Measurements from ENCODE around the gene ALOX15. TPM values are rescaled to one million over a fixed set of nuclear protein-coding genes. Genes with fewer than 3 reads are reported as not detected.
"Not testable (repeated sequence)": the region's sequence is repeated elsewhere in the genome, so short reads cannot be mapped to it uniquely, and the experiment has no call there.

The ALOX15 gene
- total RNA-seq, 2 experiments from 2014 or later = not detected

DNA sequence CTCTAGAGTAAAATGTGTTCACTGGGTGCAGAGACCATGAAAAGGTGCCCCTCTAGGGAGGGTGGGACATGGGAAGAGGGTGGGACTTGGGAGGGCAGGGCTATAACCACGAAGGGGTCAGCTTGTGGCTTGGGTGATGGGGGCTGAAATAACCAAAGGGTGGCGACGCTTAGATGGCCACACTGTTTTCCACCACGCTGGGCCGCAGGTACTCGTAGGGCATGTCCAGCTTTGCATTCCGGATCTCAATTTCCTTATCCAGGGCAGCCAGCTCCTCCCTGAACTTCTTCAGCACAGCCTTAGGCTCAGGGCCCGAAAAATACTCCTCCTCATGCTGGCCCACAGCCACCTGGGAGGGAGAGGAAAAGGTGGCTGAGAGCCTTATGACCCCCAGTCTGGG, 10.0 kb downstream of the ALOX15 start:
- ChIA-PET CTCF (interaction anchor here (1.7 kb wide), 1 partner anchor 65 kb away, joined by 5 read pairs; no protein-coding TSS in a partner anchor), POLR2A (interaction anchor here (1.1 kb wide), 1 partner anchor 44 kb away, joined by 3 read pairs; no protein-coding TSS in a partner anchor)
- intact Hi-C loops (cut with micrococcal nuclease) = no loop called here

DNA sequence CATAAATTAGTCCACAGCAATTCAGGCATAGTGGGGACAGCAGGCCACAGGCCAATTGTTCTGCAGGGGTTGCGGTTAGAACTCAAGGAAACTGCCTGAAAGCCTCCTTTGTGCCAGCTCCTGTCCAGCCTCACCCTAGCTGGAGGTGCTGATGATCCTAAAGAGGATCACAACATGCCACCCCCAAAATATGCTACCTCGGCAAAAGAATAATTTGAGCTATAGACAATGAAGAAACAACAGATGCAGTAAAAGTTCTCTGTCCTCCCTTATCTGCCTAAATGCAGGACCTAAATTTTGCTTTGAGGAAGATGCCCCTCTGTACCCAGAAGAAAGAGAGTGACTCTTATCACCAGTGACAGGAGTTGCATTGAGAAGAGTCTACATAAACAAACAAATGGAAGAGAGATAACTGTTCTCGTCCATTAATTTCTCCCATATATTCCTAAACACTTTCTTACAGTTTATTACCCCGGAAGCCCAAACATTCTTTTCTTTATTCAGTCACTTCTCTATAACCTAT, 14.7 kb downstream of the ALOX15 start:
- H3K4me1 Mint-ChIP-seq (ENCODE audit: low read depth) = no peaks in the 10 kb centered on the region
- no peak for DNase-seq
- no peaks in the 10 kb centered on the region for H3K36me3 Mint-ChIP-seq
- intact Hi-C loops (cut with micrococcal nuclease) = loop anchor here (1.0 to 5.0 kb wide), 2 partner anchors 61 to 204 kb away; no protein-coding TSS in a partner anchor
- H3K27ac Mint-ChIP-seq = no peak overlapping the region
- H3K9me3 Mint-ChIP-seq = no peaks in the 10 kb centered on the region
- H3K27me3 Mint-ChIP-seq = peaks cover 15% of the 10 kb centered on the region
- ChIA-PET POLR2A (no interaction called here), CTCF (interaction anchor here (0.6 to 4.3 kb wide), 10 partner anchors 19 to 207 kb away, joined by 3 to 97 read pairs (median 6); no protein-coding TSS in a partner anchor)
- no peak overlapping the region for H3K4me3 Mint-ChIP-seq

More for the DNA sequence above, 10.0 kb downstream of the ALOX15 start:
- peaks cover 6% of the 10 kb centered on the region for H3K4me1 Mint-ChIP-seq (ENCODE audit: low read depth)
- no peaks in the 10 kb centered on the region for H3K36me3 Mint-ChIP-seq
- H3K27me3 Mint-ChIP-seq = peaks cover 34% of the 10 kb centered on the region
- no peak for DNase-seq
- H3K4me3 Mint-ChIP-seq = no peak overlapping the region
- no peak overlapping the region for H3K27ac Mint-ChIP-seq
- H3K9me3 Mint-ChIP-seq = peaks cover 4% of the 10 kb centered on the region

GRCh38 chr17:4625181-4625617, 16.3 kb downstream of the ALOX15 start:
- no peak for DNase-seq
- Mint-ChIP-seq H3K27me3 (peaks cover 15% of the 10 kb centered on the region), H3K9me3 (no peaks in the 10 kb centered on the region), H3K4me1 (ENCODE audit: low read depth) (no peaks in the 10 kb centered on the region), H3K4me3 (no peak overlapping the region), H3K36me3 (no peaks in the 10 kb centered on the region), H3K27ac (no peak overlapping the region)
- ChIA-PET POLR2A (no interaction called here), CTCF (interaction anchor here (0.6 to 4.3 kb wide), 13 partner anchors 10 to 367 kb away, joined by 3 to 97 read pairs (median 5); no protein-coding TSS in a partner anchor)
- intact Hi-C loops (cut with micrococcal nuclease) = loop anchor here (5.0 kb wide), 1 partner anchor 203 kb away; no protein-coding TSS in a partner anchor

DNA sequence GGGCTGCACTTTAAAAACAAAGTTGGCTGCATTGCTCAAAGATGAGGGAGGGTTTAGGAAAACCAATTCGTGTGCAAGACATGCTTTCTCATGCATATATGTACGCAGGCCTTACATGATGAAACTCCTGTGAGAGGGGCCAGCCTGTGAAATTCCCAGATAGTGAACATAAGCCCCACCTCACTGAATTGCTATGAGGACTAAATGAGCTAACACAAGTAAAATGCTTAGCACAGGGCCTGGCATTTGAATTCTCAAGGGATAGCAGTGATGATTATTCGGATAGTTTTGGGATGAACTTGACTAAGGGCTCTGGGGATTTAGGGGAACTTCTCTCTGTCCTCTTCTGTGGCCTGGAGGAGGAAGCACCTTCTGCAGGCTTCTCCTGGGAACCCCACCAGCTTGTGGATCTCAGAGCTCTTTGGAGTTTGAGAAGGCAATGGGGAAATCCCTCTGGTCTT, 17.0 kb downstream of the ALOX15 start:
- H3K36me3 Mint-ChIP-seq; intact Hi-C loops (cut with micrococcal nuclease); POLR2A ChIA-PET; DNase-seq; H3K27ac Mint-ChIP-seq; H3K4me1 Mint-ChIP-seq (ENCODE audit: low read depth); H3K9me3 Mint-ChIP-seq; H3K4me3 Mint-ChIP-seq: not testable (repeated sequence)
- H3K27me3 Mint-ChIP-seq = peaks cover 15% of the 10 kb centered on the region
- CTCF ChIA-PET = interaction anchor here (1.1 to 4.3 kb wide), 11 partner anchors 9 to 204 kb away, joined by 3 to 97 read pairs (median 5); no protein-coding TSS in a partner anchor

GRCh38 chr17:4623249-4623648, 18.2 kb downstream of the ALOX15 start:
- H3K4me1 Mint-ChIP-seq (ENCODE audit: low read depth) = no peaks in the 10 kb centered on the region
- no peak for DNase-seq
- no peaks in the 10 kb centered on the region for H3K36me3 Mint-ChIP-seq
- no peak overlapping the region for H3K27ac Mint-ChIP-seq
- no peak overlapping the region for H3K4me3 Mint-ChIP-seq
- H3K27me3 Mint-ChIP-seq = peaks cover 15% of the 10 kb centered on the region
- POLR2A ChIA-PET = no interaction called here
- intact Hi-C loops (cut with micrococcal nuclease) = no loop called here
- H3K9me3 Mint-ChIP-seq = no peaks in the 10 kb centered on the region
- CTCF ChIA-PET = interaction anchor here (1.5 to 2.5 kb wide), 3 partner anchors 56 to 202 kb away, joined by 3 to 9 read pairs (median 7); no protein-coding TSS in a partner anchor

DNA sequence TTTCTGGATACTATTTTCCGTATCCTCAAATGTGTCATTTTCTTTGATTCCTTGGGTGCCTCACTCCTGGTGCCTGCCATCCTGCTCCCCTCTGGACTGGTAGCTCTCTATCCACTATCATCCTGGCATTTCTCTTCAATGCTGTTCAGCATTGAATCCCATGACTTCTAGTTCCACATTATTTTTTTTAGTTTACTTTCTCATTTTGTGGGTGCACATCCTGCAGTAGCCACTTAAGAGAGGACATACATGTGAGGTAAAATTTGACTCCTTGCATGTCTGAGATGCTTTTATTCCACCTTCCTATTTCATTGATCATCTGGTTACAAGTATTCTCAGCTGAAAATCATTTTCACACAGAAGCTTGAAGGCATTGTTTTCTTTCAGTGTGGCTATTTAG, 19.1 kb downstream of the ALOX15 start:
- POLR2A ChIA-PET = no interaction called here
- Mint-ChIP-seq H3K36me3 (no peaks in the 10 kb centered on the region), H3K27me3 (peaks cover 14% of the 10 kb centered on the region), H3K9me3 (no peaks in the 10 kb centered on the region), H3K4me1 (ENCODE audit: low read depth) (no peaks in the 10 kb centered on the region), H3K4me3 (no peak overlapping the region), H3K27ac (no peak overlapping the region)
- CTCF ChIA-PET = interaction anchor here (1.5 to 2.5 kb wide), 3 partner anchors 55 to 202 kb away, joined by 3 to 9 read pairs (median 7); no protein-coding TSS in a partner anchor
- intact Hi-C loops (cut with micrococcal nuclease) = no loop called here
- DNase-seq = no peak

DNA sequence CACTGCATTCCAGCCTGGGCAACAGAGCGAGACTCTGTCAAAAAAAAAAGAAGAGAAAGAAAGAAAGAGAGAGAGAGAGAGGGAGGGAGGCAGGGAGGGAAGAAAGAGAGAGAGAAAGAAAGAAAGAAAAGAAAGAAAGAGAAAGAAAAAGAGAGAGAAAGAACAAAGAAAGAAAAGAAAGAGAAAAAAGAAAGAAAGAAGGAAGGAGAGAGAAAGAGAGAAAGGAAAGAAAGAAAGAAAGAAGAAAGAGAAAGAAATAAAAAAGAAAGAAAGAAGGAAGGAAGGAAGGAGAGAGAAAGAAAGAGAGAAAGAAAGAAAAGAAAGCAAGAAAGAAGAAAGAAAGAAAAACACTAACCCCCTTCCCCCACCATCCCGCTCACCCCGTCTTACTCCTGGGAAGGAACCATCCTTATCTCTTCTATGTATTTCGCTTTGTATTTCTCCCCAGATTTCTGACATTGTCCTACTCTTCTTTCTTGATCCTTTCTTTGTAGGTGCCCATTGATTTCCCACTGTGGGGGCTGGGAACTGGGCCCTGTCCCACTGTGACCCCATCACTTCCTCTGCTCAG, 20.9 kb downstream of the ALOX15 start:
- intact Hi-C loops (cut with micrococcal nuclease) = no loop called here
- H3K27me3 Mint-ChIP-seq = peaks cover 5% of the 10 kb centered on the region
- no peak overlapping the region for H3K4me3 Mint-ChIP-seq
- no peak overlapping the region for H3K27ac Mint-ChIP-seq
- H3K9me3 Mint-ChIP-seq = no peaks in the 10 kb centered on the region
- ChIA-PET CTCF (interaction anchor here (2.3 to 2.5 kb wide), 2 partner anchors 54 to 56 kb away, joined by 7 to 9 read pairs; no protein-coding TSS in a partner anchor), POLR2A (no interaction called here)
- H3K4me1 Mint-ChIP-seq (ENCODE audit: low read depth) = no peaks in the 10 kb centered on the region
- no peak for DNase-seq
- H3K36me3 Mint-ChIP-seq = no peaks in the 10 kb centered on the region

- H3K27ac Mint-ChIP-seq = no peak overlapping the region
- H3K4me3 Mint-ChIP-seq = no peak overlapping the region
- ChIA-PET CTCF (interaction anchor here (3.3 kb wide), 1 partner anchor 51 kb away, joined by 20 read pairs; no protein-coding TSS in a partner anchor), POLR2A (no interaction called here)
- intact Hi-C loops (cut with micrococcal nuclease) = no loop called here
- H3K27me3 Mint-ChIP-seq = peaks cover 5% of the 10 kb centered on the region
- no peaks in the 10 kb centered on the region for H3K9me3 Mint-ChIP-seq
- H3K36me3 Mint-ChIP-seq = no peaks in the 10 kb centered on the region
- no peaks in the 10 kb centered on the region for H3K4me1 Mint-ChIP-seq (ENCODE audit: low read depth)
- no peak for DNase-seq
Measured at GRCh38 chr17:4617590-4618351, 23.7 kb downstream of the ALOX15 start.

DNA sequence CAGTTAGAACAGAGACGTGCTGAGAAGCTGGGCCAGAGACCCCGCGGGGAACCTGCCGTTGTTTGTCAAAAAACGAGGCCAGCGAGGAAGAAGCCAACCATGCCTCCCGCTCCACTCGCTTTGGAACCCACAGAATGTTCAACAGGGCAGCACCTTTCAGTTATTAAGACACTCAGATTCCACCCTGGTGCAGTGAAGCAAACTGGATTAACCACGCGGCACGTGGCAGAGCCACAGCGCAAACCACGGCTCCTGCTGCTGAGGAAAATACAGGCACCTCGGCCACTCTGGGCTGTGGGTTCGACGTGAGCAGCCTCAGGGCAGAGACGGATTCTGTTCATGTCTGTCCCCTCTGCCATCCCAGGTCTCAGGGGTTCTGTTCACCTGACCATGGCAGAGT, 24.4 kb downstream of the ALOX15 start:
- ChIA-PET CTCF (interaction anchor here (0.6 to 3.3 kb wide), 2 partner anchors 50 to 67 kb away, joined by 3 to 20 read pairs; no protein-coding TSS in a partner anchor), POLR2A (no interaction called here)
- Mint-ChIP-seq H3K4me3 (no peak overlapping the region), H3K36me3 (no peaks in the 10 kb centered on the region), H3K27me3 (peaks cover 5% of the 10 kb centered on the region), H3K4me1 (ENCODE audit: low read depth) (no peaks in the 10 kb centered on the region), H3K9me3 (no peaks in the 10 kb centered on the region), H3K27ac (no peak overlapping the region)
- DNase-seq = no peak
- intact Hi-C loops (cut with micrococcal nuclease) = no loop called here

GRCh38 chr17:4616476-4616875, 25.0 kb downstream of the ALOX15 start:
- ChIA-PET CTCF (interaction anchor here (0.6 to 3.3 kb wide), 2 partner anchors 49 to 67 kb away, joined by 3 to 20 read pairs; no protein-coding TSS in a partner anchor), POLR2A (no interaction called here)
- H3K36me3 Mint-ChIP-seq = no peaks in the 10 kb centered on the region
- H3K27ac Mint-ChIP-seq = no peak overlapping the region
- H3K4me1 Mint-ChIP-seq (ENCODE audit: low read depth) = no peaks in the 10 kb centered on the region
- intact Hi-C loops (cut with micrococcal nuclease) = no loop called here
- no peaks in the 10 kb centered on the region for H3K9me3 Mint-ChIP-seq
- H3K4me3 Mint-ChIP-seq = no peak overlapping the region
- DNase-seq = no peak
- peaks cover 5% of the 10 kb centered on the region for H3K27me3 Mint-ChIP-seq

DNA sequence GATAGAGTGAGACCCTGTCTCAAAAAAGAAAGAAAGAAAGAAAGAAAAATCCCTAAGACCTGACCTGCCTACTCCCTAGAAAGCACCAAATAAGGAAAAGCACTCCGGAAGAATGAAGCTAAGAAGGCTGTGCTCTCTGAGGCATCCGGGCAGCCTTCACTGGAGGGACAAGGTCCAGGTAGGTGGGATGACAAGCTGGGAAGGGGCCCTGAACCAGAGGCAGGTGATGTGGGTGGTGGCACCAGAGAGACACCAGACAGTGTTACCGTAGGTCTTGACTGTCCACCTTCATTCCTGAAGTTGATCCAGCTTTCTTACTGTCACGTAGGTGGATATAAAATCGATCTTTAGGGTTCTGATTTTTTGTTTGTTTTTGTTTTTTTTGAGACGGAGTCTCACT, 30.8 kb downstream of the ALOX15 start:
- ChIA-PET POLR2A (no interaction called here), CTCF (no interaction called here)
- Mint-ChIP-seq H3K36me3 (no peaks in the 10 kb centered on the region), H3K4me1 (ENCODE audit: low read depth) (no peaks in the 10 kb centered on the region), H3K27ac (no peak overlapping the region), H3K9me3 (no peaks in the 10 kb centered on the region), H3K27me3 (peaks cover 19% of the 10 kb centered on the region), H3K4me3 (no peak overlapping the region)
- intact Hi-C loops (cut with micrococcal nuclease) = no loop called here
- no peak for DNase-seq

DNA sequence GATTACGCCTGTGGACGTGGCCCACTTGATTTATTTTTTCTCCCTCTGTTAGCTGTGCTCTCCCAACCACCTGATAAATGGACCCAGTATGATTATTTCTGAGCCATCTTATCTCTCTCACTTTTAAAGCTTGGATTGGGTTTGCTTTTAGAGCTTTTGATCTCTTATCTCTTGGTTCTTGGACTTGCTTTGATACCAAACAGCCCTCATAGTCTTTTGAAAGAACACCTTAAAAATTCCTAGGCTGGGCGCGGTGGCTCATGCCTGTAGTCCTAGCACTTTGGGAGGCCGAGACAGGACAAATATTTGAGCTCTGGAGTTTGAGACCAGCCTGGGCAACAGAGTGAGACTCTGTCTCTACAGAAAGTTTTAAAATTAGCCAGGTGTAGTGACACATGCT, 31.3 kb downstream of the ALOX15 start:
- Mint-ChIP-seq H3K4me1 (ENCODE audit: low read depth) (no peaks in the 10 kb centered on the region), H3K4me3 (no peak overlapping the region), H3K9me3 (no peaks in the 10 kb centered on the region), H3K27me3 (peaks cover 18% of the 10 kb centered on the region), H3K27ac (no peak overlapping the region), H3K36me3 (no peaks in the 10 kb centered on the region)
- intact Hi-C loops (cut with micrococcal nuclease) = no loop called here
- POLR2A ChIA-PET = no interaction called here
- CTCF ChIA-PET = interaction anchor here (1.4 kb wide), 1 partner anchor 43 kb away, joined by 3 read pairs; no protein-coding TSS in a partner anchor
- DNase-seq = no peak

Measured in activated CD4-positive, alpha-beta memory T cell treated with anti-CD3 and anti-CD28 coated beads for 36 hours (primary cell).